ENCODE measurements around the gene ADRA1B.

GRCh38 chr5:159935946-159936345 is 19.7 kb downstream of the ADRA1B start:
- TF ChIP-seq CTCF (IDR thresholded peaks at IDR 0.05; ENCODE audit: insufficient read depth, low read length, poor library complexity, severe bottlenecking) (no peak), EZH2phosphoT487 (conservative IDR thresholded peaks at IDR 0.05; ENCODE audit: low read length) (no peak)

Measured in SU-DHL-6 (cell line).